ENCODE measurements around the gene RNU6-1.

RNU6-1 gene

GRCh38 chr15:67855842-67856241 lies 16.0 kb upstream of the RNU6-1 start:
- TF ChIP-seq CTCF (IDR thresholded peaks at IDR 0.05; ENCODE audit: insufficient read depth, low read length, poor library complexity, severe bottlenecking) = no peak
- Histone ChIP-seq H3K27me3 (replicated peaks; ENCODE audit: control insufficient read depth, insufficient read depth, low read length) (no peaks in the 10 kb centered on the region), H3K4me3 (replicated peaks; ENCODE audit: low read depth, low read length) (no peak overlapping the region), H3K36me3 (ENCODE audit: control insufficient read depth, insufficient read depth, low read length) (no peaks in the 10 kb centered on the region)
- no peak for DNase-seq (ENCODE audit: extremely low read depth, insufficient read length)

GRCh38 chr15:67854358-67854757 lies 14.5 kb upstream of the RNU6-1 start:
- TF ChIP-seq CTCF (IDR thresholded peaks at IDR 0.05; ENCODE audit: insufficient read depth, low read length, poor library complexity, severe bottlenecking) = no peak
- H3K36me3 ChIP-seq (ENCODE audit: control insufficient read depth, insufficient read depth, low read length) = no peaks in the 10 kb centered on the region
- H3K27me3 ChIP-seq (replicated peaks; ENCODE audit: control insufficient read depth, insufficient read depth, low read length) = no peaks in the 10 kb centered on the region
- H3K4me3 ChIP-seq (replicated peaks; ENCODE audit: low read depth, low read length) = no peak overlapping the region
- no peak for DNase-seq (ENCODE audit: extremely low read depth, insufficient read length)

GRCh38 chr15:67853454-67853853 lies 13.6 kb upstream of the RNU6-1 start:
- TF ChIP-seq CTCF (IDR thresholded peaks at IDR 0.05; ENCODE audit: insufficient read depth, low read length, poor library complexity, severe bottlenecking) = no peak
- no peak overlapping the region for H3K4me3 ChIP-seq (replicated peaks; ENCODE audit: low read depth, low read length)
- DNase-seq (ENCODE audit: extremely low read depth, insufficient read length) = no peak
- no peaks in the 10 kb centered on the region for H3K36me3 ChIP-seq (ENCODE audit: control insufficient read depth, insufficient read depth, low read length)
- H3K27me3 ChIP-seq (replicated peaks; ENCODE audit: control insufficient read depth, insufficient read depth, low read length) = no peaks in the 10 kb centered on the region

- H3K27me3 ChIP-seq (replicated peaks; ENCODE audit: control insufficient read depth, insufficient read depth, low read length) = no peaks in the 10 kb centered on the region
- H3K36me3 ChIP-seq (ENCODE audit: control insufficient read depth, insufficient read depth, low read length) = no peaks in the 10 kb centered on the region
- no peak for TF ChIP-seq CTCF (IDR thresholded peaks at IDR 0.05; ENCODE audit: insufficient read depth, low read length, poor library complexity, severe bottlenecking)
- H3K4me3 ChIP-seq (replicated peaks; ENCODE audit: low read depth, low read length) = no peak overlapping the region
- DNase-seq (ENCODE audit: extremely low read depth, insufficient read length) = no peak
These were observed 12.6 kb upstream of the RNU6-1 start for GRCh38 chr15:67852418-67852817.

GRCh38 chr15:67850994-67851571 lies 11.2 kb upstream of the RNU6-1 start:
- Histone ChIP-seq H3K27me3 (replicated peaks; ENCODE audit: control insufficient read depth, insufficient read depth, low read length) (no peaks in the 10 kb centered on the region), H3K36me3 (ENCODE audit: control insufficient read depth, insufficient read depth, low read length) (no peaks in the 10 kb centered on the region), H3K4me3 (replicated peaks; ENCODE audit: low read depth, low read length) (no peak overlapping the region)
- TF ChIP-seq CTCF (IDR thresholded peaks at IDR 0.05; ENCODE audit: insufficient read depth, low read length, poor library complexity, severe bottlenecking) = no peak
- DNase-seq (ENCODE audit: extremely low read depth, insufficient read length) = no peak

GRCh38 chr15:67850336-67850735 lies 10.5 kb upstream of the RNU6-1 start:
- H3K27me3 ChIP-seq (replicated peaks; ENCODE audit: control insufficient read depth, insufficient read depth, low read length) = no peaks in the 10 kb centered on the region
- no peak overlapping the region for H3K4me3 ChIP-seq (replicated peaks; ENCODE audit: low read depth, low read length)
- no peak for DNase-seq (ENCODE audit: extremely low read depth, insufficient read length)
- no peaks in the 10 kb centered on the region for H3K36me3 ChIP-seq (ENCODE audit: control insufficient read depth, insufficient read depth, low read length)
- TF ChIP-seq CTCF (IDR thresholded peaks at IDR 0.05; ENCODE audit: insufficient read depth, low read length, poor library complexity, severe bottlenecking) = no peak

Measured in GM06990 (cell line).